NCI-H146 treated with DMSO at 0.1 percent for 48 hours (cell line): ENCODE data around the gene CCDC57.

Experiments
- DNase-seq: peaks from one replicate; lab custom pipeline; 2025; ENCODE audit not compliant: unreplicated experiment; lab: John Stamatoyannopoulos, UW

The CCDC57 gene

DNA sequence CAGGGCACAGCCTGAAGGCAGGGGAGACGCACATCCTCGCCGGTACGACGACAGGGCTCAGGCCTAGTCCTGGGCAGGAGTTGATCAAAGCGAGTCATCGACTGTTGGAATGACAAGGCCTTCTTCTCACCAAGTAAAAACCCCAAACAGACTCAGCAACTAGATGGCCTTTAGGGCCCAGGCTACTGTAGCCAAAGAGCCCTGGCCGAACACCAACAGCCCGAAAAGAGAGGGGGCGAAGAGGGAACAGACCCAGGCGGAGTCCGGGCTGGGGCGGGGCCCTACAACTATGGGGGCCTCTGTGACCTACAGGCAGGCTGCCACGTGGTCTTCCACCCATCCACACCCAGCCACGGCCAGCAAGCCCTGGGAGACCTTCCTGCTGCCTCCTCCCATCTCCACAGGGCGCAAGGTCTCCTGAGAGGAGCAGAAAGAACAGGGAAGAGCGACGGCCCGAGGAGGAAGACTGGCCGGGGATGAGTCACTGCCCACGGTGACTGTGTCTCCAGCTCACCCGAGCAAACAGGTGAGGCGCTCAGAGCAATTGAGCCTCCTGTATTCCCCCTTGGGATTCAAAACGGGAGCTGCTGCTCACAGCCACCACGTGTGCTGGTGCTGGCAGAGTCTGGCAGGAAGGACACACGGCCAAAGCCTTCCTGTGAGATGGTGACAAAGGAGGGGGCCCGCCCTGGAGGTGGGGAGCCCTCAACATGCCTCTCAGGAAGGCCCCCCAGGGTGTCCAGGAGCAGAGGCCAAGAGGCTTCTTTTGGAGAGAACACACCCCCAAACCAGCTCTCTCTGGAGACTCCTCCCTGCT lies 33.9 kb upstream of the CCDC57 start:
- DNase-seq = no peak

DNA sequence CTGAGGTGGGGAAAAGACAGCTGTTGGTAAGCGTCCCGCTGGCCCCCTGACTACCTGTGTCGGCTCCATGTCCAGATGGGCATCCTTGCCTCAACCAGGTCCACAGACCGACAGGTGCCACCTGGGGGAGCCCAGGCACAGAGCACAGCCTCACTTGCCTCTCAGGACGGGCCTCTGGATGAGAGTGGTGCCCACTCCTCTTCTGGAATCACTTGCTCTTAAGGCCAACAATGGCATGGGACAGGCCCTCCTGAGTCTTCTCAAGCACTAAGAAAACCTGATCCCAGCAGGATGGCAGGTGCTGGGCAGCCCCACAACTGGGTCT lies 33.4 kb upstream of the CCDC57 start:
- no peak for DNase-seq

DNA sequence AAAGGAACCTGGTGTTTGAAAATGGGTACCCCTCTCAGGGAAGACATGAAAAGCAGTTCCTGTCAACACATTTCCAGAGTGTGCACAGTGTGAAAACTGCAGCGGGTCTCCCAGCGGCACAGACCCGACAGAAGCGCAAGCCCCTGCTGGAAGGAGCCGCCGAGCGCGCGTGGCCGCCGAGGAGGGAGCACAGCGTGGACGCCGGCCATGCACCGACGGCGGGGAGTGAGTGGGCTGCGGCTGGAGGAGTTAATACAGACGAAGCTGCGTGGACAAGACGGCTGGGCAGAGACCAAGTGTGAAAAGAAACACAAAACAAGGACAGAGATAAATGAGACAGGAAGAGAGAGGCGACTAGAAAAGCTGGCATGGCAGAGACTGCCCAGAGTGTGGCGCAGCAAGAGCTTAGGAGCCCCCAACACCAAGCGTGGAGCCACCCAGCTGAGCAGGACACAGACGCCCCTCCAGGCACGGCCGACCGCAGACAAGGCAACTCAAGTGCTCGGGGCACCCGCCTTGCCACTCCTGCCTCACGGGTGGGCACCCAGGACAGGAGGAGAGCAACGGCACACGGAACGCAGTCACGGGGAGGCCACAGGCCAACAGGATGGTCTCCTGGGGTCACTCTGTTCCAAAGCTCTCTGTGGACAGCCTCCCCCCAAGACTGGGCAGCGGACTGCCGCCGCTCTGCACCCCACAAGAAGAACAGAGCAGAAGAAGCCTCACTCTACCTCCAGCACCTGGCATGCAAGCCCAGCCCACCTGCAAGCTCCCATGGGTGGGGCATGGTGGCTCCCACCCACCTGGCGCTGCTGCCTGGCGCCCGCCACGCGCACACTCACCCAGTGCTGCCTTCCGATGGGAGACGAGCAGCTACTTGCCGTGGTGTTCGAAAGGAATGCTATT lies 32.7 kb upstream of the CCDC57 start:
- no peak for DNase-seq

DNA sequence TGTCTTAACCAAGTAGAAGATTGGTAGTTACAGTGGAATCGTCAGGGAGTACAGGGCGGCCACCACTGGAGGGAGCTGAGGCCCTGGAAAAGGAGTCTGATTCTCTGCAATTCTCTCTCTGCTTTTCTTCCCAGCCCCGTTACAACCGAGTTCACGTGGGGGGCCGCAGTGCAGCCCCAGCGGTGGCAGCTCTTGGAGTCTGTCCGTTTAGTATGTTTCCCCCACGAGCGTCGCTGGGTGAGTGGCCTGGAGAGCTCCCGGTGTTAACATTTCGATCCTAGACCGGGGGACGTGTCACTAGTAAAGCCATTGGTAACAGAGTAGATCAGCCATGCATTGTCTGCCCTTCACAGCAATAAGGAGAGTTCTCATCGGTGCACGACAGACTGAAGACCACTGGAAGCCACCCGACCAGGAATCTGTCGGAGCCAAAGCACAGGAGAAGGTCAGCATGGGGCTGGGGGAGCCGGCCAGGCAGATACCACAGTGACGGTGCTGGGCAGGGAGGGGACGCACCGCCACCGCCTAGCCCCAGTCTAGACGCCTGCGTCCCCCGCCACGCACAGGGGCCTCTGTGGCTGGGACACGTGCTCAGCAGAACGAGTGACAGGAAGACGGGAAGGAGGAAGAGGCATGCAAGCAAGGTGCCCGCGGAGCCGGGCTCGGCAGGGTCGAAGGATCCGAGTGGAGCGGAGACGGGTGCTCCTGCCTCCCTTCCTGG lies 31.9 kb upstream of the CCDC57 start:
- DNase-seq = no peak

DNA sequence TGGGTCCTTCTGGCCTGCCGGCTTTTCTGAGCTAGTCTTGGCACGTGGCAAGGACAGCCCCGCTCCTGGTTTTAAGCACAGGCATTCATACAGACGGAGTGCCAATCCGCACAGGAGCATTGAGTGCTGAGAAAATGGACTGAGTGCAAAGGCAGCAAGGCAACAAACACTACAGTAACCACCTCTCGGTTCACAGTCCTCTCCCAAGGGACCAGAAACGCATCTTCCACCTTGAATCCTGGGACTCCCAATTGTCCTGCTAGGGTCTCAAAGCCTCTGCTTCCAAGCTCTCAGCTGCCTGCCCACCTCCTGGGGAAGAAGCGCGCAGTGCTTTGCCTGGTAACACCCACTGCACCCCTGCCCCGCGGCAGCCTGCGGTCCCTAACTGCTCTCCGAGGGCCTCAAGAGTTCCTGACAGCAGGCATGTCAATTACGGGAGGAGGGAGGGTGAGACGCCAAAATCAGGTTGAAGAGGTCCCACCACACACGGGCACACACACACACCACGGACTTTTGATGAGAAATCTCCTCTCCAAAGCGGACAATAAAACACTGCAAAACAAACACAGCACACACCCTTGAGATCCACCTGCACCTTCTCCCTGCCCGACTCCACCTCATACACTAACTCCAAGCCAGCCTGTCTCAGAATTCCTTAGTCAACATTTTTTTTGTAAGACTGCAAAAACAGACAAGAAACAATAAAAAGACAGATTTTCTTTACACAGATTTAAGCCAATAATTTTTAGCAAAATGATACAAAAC lies 31.2 kb upstream of the CCDC57 start:
- DNase-seq = no peak

DNA sequence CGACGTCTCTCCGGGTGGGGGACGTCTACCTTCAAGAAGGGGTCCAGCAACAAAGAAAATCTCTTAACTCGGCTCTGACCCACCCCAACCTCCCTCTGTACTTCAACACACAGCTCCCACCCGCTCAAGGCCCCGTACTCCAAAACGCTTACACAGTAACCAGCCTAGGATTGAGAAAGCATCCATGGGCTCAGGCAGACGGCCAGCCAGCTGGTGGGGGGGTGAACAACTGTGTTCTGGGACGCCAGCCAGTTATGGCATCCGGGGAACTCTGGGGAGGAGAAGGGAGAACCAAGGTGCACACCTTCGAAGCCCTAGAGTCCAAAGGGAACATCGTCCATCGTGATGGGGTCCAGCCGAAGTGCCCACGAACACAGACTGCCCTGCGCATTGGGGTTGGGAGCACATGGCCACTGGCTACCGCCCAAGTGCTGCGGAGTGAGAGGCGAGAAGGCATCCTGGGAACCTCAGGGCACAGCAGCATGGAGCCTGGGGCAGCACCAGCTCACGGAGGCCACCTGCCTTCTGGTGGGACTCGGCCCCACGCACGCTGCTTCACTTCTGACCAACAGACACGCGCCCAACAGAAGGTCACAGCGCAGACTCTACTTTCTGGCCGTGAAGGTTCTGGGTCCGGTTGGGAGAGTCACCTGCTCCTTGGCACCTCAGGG lies 30.5 kb upstream of the CCDC57 start:
- no peak for DNase-seq

DNA sequence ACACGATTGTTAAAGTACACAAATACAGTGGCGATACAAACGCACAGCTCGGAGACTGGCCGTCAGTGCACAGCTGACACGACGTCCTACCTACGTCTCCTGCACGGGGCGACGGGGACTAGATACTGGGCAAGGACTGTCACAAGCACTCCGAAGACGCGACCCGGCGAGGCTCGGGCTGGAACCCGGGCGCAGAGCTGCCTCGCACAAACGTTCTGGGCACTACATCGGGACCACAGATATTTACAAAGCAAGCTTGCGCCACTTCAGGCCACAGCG lies 30.0 kb upstream of the CCDC57 start:
- DNase-seq = no peak

DNA sequence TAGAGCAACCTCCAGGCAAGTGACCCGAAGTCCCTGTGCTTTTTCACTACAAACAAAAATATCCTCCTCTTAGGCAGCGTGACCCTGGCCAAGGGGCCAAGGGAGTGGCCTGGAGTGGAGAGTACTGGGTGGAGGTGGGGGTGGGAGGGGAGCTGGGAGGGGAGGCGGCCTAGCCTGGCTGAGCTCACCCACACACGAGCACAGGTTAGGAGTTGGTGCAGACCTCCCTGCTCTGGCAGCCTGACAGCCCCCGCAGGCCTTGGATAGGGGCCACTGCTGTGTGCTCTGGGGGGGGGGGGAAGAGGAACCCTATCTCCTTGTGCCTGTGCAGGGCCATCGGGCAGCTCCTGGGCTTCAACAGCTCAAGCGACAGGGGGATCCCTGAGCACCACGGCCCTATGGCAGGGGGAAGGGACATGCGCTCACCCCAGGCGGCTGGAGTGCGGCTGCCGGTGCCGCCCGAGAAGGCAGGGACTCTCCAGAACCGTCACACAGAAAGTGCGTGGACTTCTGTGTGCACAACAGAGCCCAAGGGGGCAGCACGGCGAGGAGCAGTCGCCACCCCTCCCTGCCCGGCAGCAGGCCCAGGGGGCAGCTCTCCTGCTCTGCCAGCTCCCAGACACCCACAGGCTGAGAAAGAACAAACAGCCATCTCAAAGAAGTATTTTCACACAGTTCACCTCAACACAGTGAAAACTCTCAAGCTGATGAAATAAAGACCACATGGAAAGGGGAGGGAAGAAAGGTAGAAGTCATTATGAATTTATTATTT lies 29.5 kb upstream of the CCDC57 start:
- no peak for DNase-seq

DNA sequence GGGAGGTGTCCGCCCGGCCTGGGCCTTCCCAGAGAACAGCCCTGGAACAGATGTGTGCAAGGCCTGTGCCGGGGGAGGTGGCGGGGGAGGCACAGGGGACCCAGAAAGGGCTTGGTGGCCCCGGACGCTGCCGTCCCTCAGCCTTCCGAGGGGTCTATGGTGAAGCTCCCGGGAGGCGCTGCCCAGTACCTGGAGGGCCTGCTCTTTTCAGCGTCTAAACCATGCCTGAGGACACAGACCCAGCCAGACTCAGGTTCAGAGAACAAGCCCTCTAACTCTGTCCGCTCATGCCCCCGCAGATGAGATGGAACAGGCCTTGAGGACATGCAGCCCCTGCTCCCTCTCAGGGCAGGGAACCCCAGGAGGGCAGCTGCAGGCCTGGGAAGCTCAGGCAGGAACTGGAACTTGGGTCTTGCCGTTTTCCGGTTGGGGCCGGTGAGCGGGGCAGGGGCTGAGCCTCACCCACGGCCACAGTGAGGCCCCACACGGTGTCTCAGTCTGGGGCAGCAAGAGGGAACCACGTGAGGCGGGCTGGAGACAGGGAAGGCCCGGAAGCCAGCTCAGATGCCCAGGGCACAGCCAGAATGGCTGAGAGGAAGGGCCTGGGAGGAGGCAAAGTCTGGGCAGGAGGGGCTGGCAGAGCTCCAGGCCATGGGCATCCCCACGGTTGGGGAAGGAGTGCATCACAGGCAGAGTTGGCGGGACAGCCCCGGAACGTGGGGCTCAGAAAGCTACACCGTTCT lies 28.7 kb upstream of the CCDC57 start:
- DNase-seq = no peak

DNA sequence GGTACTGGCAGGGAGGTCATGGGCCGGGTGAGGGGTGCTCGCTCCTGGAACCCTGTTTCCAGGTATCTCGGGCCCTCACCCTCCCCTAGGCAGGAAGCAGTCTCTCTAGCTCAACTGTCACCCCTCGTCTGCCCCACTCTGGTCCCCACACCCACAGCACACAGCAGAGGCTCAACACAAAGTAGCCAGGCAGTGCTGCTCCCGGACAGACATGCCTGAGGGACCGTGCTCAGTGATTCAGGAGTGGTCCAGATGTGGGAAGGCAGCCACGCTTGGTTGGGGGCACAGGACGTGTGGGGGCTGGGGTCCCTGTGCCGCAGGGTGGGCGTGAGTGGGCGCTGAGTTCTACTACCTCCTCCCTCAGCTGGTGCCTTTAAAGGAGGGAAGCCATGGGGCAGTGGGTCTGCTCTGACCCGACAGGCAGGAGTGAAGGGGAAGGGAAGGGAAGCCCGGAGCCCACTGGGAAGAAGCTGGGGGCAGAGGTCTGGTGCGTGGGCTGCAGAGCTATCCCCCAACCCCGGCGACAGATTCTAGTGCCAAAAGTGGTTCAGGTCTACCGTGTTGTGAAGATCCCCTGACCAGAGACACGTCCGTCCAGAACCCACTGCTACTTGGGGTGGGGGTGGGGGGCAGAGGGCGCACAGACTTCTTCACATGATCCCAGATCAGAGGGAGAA lies 28.0 kb upstream of the CCDC57 start:
- no peak for DNase-seq

DNA sequence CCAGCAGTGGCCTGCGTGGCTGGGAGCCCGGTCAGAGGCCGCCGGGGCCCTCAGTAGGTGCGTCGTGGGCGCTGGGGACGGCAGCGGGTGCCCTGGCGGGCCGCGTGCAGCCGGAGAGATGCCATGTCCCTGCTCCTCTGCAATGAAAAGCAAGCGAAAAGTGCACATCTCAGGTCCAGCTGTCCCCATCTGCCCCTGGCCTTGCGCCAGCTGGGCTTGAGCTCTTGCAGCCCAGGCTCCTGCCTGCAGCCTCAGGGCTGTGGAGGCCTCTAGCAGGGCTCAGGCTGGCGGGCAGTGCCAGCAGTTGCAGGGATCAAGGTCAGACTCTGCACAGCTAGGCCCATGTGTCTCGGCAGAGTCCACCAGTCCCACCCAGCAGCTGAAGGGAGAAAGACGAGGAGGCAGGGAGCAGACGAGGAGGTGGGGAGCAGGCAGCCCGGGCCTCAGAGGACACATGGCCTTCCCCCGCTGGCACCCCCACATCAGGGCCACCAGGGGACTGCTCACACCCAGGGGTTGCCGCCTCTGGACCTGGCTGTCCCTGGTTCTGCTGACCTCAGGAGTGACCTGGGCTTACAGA lies 27.4 kb upstream of the CCDC57 start:
- no peak for DNase-seq

DNA sequence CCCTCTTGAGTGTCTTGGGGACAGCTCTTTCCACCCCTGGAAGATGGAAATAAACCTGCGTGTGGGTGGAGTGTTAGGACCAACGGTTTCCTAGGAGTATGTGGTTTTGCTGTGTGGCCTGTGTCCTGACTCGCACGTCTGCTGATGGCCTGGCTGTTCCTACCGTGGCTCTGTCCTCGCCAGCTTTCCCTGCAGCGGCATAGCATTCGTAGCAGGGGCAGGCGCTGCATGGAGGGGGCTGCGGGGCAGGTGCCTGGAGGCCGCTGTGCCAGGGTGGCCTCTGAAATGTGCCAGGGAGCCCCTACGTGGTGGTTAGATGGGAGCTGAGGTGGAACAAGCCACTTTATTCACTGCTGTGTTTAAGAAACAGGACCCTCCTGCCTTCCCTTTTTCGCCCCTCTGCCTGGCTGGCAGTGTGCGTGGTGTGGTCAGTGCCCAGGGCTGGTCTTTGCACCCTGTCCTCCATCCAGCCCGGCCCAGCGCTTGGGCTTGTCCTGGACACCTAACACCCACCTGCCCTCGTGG lies 26.8 kb upstream of the CCDC57 start:
- DNase-seq = no peak

DNA sequence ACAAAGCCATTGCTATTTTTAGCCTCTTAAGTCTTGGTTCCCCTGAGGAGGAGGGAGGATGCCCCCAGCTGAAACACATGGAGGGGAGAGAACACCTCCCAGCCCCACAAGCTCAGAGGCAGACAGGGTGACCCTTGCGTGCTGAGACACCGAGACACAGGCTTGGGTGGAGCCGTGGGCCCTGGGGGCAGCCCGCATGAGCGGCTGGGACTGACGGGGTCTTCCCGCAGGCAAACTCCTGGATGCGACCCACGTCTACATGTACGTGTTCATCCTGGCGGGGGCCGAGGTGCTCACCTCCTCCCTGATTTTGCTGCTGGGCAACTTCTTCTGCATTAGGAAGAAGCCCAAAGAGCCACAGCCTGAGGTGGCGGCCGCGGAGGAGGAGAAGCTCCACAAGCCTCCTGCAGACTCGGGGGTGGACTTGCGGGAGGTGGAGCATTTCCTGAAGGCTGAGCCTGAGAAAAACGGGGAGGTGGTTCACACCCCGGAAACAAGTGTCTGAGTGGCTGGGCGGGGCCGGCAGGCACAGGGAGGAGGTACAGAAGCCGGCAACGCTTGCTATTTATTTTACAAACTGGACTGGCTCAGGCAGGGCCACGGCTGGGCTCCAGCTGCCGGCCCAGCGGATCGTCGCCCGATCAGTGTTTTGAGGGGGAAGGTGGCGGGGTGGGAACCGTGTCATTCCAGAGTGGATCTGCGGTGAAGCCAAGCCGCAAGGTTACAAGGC lies 26.0 kb upstream of the CCDC57 start:
- DNase-seq = no peak

DNA sequence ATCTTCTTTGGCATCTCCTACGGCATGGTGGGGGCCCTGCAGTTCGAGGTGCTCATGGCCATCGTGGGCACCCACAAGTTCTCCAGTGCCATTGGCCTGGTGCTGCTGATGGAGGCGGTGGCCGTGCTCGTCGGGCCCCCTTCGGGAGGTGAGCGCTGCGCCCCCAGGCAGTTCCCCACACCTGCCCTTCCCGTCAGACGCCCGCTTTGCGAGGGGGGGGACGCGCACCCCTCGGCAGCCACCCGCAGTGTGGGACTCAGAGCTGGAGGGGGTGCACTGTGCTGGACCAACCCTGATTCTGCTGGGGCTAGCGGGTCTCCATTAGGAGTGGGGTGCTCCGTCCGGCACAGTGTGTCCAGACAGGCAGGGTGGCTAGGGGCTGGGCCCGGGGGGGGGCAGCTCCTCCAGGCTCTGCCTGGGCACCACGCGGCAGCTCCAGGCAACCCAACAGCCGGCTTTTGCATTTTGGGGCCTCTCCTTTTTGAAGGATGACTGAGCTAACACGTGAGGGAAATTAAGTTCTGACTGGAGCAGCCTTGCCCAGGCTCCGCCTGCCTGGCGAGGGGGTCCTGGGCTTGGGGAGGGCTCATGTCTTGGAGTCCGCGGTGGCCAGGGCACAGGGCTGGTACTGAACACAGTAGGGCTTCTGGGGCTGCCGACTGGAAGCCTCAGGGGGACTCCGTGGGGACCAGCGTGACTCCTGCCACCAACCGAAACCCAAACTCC lies 25.3 kb upstream of the CCDC57 start:
- no peak for DNase-seq

DNA sequence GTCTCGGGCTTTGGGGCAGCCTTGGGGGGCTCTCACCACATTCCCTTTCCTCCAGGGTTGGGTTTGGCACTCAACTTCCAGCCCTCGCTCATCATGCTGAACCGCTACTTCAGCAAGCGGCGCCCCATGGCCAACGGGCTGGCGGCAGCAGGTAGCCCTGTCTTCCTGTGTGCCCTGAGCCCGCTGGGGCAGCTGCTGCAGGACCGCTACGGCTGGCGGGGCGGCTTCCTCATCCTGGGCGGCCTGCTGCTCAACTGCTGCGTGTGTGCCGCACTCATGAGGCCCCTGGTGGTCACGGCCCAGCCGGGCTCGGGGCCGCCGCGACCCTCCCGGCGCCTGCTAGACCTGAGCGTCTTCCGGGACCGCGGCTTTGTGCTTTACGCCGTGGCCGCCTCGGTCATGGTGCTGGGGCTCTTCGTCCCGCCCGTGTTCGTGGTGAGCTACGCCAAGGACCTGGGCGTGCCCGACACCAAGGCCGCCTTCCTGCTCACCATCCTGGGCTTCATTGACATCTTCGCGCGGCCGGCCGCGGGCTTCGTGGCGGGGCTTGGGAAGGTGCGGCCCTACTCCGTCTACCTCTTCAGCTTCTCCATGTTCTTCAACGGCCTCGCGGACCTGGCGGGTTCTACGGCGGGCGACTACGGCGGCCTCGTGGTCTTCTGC lies 24.6 kb upstream of the CCDC57 start:
- no peak for DNase-seq
